NCI-H460 (cell line): ENCODE measurements around the gene ZNF77. TPM values are rescaled to one million over a fixed set of nuclear protein-coding genes. Genes with fewer than 3 reads are reported as not detected.
"Not testable (repeated sequence)": the region's sequence is repeated elsewhere in the genome, so short reads cannot be mapped to it uniquely, and the experiment has no call there.

Source experiments
- DNase-seq: peaks from one replicate; pipeline ENCODE4 v3.0.0-alpha.2; 2016; ENCODE audit warnings: low read depth; ENCODE audit errors: extremely low read depth
- total RNA-seq: library from RNA; depleted of rRNA; stranded (reverse); fragments of >200 nt; shearing (Covaris generic); gene quantifications from 2 replicates; pipeline ENCODE4 v1.2.3, GENCODE V29; 2014

Gene ZNF77
- total RNA-seq, 1 experiment from 2014 or later = 4.6 TPM

DNA sequence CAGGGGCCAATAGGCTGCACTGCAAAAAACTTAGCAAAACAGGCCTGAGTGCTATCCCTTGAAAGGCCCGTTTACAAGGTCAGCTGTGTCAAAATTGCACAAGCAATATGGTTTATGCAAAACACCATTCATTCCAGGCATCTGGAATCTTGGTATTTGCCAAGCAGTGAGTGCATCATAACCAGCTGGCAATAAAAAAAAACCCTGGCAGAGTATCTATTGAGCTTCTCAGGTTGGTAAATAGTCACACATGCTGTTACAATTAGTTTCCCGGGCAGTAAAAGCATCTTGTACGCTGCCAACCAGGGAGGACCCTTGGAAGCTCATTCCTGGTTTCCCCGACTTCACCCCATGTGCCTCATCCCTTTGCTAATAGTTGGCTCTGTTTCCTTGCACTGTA is 21.3 kb downstream of the ZNF77 start:
- DNase-seq = no peak

DNA sequence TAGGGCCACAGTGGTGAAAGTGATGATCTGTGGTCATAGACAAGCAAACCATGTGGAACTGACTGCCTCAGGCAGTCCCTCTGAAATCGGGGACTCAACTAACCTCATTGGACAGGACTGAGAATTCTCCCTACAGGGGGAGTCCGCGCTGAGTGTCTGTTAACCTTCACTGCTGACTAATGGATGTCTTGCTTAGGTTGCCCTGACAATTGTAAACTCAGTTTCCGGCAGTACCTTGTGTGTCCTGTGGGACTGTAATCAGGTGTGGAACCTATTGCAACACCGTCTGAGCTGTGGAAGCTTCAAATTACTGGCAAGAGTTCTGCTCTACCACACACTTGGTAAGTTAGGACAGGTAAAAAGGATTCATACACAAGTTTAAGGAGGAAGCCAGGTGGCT is 21.8 kb downstream of the ZNF77 start:
- DNase-seq = no peak

DNA sequence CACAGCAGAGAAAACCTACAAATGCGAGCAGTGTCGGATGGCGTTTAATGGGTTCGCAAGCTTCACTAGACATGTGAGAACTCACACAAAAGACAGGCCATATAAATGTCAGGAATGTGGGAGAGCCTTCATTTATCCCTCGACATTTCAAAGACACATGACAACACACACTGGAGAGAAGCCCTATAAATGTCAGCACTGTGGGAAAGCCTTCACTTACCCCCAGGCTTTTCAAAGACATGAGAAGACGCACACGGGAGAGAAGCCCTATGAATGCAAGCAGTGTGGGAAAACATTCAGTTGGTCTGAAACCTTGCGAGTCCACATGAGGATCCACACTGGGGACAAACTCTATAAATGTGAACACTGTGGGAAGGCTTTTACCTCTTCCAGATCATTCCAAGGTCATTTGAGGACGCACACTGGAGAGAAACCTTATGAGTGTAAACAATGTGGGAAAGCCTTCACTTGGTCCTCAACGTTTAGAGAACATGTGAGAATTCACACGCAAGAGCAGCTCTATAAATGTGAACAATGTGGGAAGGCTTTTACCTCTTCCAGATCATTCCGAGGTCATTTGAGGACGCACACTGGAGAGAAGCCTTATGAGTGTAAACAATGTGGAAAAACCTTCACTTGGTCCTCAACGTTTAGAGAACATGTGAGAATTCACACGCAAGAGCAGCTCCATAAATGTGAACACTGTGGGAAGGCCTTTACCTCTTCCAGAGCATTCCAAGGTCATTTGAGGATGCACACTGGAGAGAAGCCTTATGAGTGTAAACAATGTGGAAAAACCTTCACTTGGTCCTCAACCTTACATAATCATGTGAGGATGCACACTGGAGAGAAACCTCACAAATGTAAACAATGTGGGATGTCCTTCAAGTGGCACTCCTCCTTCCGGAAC is 27.2 kb downstream of the ZNF77 start:
- DNase-seq = no peak

DNA sequence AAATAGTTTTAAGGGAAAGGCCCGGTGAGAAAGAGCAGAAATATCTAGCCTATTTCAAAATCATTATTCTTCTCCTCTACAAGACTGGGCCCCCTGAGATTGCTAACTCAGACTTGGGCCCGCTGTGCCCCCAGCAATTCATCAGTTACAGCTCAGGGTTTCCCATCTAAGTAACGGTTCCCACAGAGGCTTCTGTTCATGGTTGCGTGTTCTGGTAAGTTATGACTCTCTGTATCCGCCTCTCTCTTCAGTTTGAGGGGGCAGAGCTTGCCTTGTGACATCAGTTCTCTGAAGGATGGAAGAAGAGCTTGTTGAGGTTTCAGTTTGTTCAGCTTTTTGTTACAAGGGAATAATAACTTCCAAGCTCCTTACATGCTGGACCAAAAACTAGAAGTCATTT is 32.5 kb downstream of the ZNF77 start:
- no peak for DNase-seq

DNA sequence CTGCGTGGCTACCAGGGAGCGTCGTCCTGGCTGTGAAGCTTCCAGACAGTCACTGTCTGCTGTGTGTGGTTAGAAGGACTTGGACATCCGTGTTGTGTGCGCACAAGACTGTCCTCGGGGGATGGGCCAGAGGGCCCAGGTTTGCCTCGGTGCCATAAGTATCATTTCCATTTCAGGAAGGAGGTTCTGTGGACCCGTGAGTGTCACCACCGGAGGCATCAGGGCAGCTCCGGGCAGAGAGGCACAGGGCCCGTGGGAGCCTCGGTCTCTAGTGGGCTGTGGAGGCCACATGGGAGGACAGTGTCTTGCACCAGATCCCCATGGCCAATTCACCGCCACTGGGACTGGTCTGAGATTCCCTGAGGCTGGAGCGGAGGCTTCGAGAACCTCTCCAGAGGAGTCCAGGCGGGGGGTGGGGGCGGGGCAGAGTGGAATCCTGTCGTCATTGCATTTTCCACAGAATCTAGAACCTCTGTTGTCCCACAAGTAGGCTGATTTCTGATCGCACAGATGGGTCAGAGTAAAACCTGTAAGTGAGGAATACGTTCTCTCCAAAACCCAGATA is 38.1 kb downstream of the ZNF77 start:
- DNase-seq = no peak

DNA sequence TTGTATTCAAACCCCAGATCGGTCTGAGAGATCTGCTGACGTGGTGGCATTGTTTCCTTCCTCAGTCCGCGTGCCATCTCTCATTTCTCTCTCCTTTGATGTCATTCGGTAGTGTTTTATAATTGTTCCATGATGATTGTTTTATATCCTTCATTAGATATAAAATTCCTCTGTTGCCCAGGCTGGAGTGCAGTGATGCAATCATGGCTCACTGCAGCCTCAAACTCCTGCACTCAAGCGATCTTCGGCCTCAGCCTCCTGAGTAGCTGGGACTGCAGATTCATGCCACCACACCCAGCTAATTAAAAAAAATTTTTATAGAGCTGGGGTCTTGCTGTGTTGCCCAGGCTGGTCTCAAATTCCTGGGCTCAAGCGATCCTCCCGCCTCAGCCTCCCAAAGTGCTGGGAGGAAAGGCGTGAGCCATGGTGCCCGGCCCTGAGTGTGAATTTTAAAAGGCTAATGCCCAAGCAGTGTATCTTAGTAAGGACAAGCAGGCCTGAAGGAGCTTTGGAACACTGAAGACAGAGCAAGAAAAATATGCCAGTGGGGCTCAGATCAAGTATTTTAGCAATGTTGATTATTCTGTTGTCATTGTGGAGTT is 38.8 kb downstream of the ZNF77 start:
- DNase-seq = no peak

DNA sequence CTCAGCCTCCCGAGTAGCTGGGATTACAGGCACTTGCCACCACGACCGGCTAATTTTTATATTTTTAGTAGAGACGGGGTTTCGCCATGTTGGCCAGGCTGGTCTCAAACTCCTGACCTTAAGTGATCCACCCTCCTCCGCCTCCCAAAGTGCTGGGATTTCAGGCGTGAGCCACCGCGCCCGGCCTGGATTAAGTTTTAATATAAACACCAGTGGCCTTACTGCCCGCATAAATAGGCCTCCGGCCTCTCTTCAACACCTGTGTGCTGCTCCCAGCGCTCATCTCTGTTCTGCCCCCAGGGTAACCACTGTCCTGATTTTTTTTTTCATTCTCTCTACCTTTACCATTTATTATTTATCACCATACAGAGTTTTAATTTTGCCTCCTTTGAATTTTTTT is 41.4 kb downstream of the ZNF77 start:
- not testable (repeated sequence) for DNase-seq

DNA sequence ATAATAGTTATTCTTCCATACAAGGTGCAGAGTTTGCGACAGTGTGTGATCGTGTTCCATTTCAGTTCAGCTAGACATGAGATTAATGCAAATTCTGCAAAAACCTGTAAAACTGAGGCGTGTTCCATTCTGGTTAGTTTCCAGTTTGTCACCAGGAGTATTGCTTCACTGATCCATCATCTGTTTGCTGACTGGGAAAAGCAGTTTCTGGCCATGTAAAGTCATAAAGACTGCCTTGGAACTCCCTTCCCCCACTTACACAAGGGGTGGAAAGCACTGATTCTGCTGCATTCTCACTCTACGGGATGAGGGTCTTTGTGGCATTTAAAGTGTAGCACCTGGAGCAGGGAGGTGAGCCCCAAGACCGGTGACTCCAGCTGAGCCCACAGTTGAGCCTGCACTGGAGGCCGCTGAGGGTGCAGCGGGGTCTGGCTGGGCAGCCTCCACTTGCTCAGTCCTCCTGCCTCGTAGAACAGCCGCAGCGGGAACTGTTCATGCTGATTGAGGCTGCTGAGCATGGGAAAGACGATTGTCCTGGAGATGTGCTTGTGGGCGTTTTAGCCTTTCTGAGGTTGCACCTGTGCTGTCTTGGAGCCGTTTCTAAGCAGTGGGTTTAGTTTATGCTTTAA is 42.1 kb downstream of the ZNF77 start:
- no peak for DNase-seq

DNA sequence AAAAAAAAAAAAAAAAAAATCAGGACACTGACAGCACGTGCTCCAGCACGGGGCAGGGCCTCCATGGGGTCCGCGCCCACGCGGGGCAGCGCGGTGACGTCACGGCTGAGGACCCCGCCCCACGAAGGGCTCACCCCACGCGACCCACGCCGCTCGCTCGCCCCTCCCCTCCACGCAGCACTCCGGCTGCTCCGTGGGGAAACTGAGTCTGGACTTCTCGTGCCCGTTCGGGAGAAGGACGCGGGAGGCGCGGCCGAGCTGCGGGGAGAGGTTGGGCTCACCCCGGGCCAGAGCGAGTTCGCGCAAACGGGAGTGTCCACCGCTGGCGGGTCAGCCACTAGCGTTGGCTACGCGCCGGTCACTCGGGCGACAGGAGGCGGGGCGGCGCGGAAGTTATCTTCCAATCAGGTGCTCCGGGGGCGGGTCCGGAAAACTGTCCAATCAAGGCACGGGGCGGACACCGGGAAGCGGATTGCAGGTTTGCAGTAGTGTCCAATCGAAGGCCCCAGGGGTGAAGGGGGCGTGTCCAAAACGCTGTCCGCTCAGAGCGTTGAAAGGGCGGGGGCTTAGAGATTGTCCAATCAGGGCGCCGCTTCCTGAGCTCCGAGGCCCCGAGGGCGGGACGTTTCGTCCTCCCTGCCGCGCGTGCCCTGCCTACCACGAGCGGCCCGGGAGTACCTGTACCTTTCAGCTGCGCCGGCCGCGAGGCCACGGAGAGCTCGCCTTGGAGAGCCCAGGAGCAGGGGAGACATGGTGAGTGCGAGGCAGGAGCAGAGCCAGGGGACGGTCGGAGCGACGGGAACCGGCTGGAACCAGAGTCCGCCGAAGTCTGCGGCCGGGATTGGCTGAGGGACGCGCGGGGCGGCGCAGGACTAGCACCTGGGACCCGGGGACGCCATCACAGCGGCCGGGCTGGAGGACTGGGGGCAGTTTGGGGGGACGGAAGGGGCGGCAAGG is 44.2 kb downstream of the ZNF77 start, which contains the start of gene ZNF57:
TSS of gene ZNF57 (plus strand) at position 633 of the 957 bp plus-strand sequence. CDS start at position 751, 118 bp downstream.
- peak; percentile 97 for DNase-seq

DNA sequence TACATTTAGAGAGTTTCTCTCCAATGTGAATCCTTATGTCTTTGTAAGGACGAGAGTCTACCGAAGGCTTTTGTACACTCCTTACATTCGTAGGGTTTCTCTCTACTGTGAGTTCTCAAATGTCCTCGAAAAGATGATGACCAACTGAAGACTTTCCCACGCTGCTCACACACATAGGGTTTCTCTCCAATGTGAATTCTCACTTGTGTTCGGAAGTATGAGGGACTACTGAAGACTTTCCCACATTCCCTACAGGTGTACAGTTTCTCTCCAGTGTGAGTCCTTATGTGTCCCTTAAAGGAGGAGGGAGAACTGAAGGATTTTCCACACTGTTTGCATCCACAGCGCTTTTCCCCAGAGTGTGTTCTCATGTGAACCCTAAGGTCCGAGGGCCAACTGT is 48.1 kb downstream of the ZNF77 start:
- no peak for DNase-seq

DNA sequence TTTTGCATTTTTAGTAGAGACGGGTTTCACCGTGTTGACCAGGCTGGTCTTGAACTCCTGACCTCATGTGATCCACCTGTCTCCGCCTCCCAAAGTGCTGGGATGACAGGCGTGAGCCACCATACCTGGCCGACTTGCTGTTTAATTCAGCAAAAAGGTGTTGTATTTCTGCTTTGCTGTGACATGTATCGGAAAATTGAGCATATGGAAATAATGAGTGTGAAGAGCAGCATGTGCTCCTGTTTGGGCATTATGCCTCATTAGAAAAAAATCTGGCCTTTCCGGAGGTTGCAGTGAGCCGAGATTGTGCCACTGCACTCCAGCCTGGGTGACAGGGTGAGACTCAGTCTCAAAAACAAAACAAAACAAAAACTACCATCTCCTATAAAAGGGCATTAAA is 54.2 kb downstream of the ZNF77 start:
- DNase-seq = not testable (repeated sequence)

DNA sequence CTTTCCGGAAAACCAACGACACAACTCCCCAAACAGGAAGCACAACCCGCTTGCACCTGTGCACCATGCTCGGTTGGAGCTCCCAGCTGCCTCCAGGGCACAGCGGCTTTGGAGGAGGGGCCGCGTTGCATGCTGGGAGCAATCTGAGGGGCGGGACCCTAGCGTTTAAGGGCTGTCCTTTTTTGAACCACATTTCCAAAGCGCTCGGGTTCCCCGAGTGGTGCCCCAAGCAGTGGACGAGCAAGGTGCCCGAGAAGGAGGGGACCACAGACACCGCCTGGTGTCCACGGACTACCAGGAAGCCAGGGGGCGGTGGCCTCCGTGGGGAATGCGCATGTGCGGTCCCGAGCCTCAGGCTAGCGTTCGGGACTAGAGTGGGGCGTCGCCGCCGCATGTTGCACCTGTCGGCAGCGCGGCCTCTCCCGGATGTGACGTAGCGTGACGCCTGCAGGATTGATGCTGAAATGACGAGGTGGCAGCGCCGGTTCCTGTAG is 56.0 kb downstream of the ZNF77 start:
- DNase-seq = no peak

DNA sequence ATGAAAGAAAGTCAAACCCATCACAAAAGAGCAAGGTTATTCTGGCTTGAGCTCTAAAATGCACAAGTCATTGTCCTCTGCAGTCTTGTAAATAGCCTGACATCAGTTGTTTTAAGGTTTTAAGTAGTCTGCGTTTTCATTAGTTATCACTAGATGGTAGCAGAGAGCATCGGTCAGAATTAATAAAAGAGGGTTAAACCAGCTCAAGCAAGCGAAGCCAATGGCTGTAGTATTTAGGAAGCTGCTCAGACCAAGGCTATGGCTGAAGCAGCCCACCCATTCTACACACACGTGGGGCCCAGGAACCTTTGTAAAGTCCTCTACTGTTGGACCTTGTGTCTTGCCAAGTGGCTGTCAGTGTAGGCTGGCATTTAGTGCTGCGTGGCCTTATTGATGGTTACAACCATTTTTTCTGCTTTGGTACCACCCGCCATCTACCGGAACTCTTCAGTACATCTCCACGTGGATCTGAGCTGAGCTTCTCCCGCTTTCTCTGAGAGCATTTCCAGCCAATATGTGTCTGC is 57.3 kb downstream of the ZNF77 start:
- peak; percentile 61 for DNase-seq

DNA sequence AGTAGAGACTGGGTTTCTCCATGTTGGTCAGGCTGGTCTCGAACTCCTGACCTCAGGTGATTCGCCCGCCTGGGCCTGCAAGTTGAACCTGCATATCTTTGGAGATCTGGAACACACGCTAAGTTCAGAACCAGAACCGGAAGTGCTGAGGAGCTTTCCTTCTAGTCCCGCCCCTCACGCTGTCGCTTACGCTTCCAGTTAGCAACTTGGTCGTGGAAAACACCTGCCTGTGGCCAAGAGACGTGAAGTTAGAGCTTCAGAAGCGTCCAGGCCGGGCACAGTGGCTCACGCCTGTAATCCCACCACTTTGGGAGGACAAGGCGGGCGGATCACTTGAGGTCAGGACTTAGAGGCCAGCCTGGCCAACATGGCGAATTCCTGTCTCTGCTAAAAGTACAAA is 59.0 kb downstream of the ZNF77 start:
- DNase-seq = no peak

DNA sequence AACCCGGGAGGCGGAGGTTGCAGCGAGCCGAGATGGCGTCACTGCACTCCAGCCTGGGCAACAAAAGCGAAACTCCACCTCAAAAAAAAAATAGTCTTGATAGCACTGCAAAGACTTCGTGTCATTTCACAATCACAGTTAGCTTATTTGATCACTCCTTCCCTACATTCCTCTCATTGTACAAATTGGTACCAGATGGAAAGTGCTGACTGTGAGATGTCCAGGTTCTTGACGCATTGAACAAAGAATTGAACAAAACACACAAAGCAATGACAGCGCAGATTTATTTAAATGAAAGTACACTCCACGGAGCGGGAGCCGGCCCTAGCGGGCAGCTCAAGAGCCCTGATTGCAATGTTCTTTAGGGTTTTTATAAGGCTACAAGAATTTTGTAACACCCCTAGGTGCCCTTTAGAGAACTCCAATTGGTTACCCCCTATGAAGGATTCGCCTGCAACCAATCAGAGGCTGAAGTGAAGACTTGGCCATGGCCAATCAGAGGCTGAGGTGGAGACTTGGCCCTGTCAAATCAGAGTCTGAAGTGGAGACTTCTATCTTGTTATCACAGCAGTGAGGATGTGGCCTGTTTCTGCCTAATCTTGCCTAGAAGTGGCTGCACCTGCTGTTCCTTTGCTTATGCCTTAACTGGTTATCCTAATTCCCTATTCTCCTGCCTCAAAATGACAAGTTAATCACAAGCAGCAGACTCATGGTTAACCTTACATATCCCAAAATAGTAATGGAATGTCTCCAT is 60.9 kb downstream of the ZNF77 start:
- no peak for DNase-seq
